H1 (cell line): Measurements from ENCODE around the gene ATG9B. TPM values are rescaled to one million over a fixed set of nuclear protein-coding genes. Genes with fewer than 3 reads are reported as not detected.

ENCODE experiments used
- CTCF ChIA-PET: fragments of 300-600 bp; sonication (Branson Sonifier 250); formaldehyde crosslinking; loops from one replicate; lab custom pipeline; 2021; ENCODE audit not compliant: partially characterized antibody; lab: Charles Lee
- POLR2A ChIA-PET: fragments of 300-600 bp; sonication (Branson Sonifier 250); formaldehyde crosslinking; loops from one replicate; lab custom pipeline; 2021; ENCODE audit warnings: inconsistent platforms; ENCODE audit not compliant: partially characterized antibody; lab: Charles Lee
- DNase-seq, 2 experiments: peaks; one replicate each; pipeline versions ENCODE4 v3.0.0 to v3.0.0-alpha.2; 2010 to 2022; ENCODE audit warnings: low spot score in 2 of 2, low read depth in 1 of 2, mixed read lengths in 1 of 2
- FAIRE-seq: peaks from 2 replicates; lab custom pipeline; 2011; peaks lifted over from hg19 to GRCh38; lab: Jason Lieb, UNC
- H2AFZ ChIP-seq: 2 replicates; pipeline ENCODE4 v1.8.1; 2012; ENCODE audit warnings: low read length, inconsistent platforms
- H2AK5ac ChIP-seq: 2 replicates; pipeline ENCODE4 v1.6.1; 2013; ENCODE audit warnings: low read depth, low read length
- H2BK120ac ChIP-seq: replicated peaks from 2 replicates; pipeline ENCODE3; 2013; ENCODE audit warnings: low read depth, low read length, inconsistent platforms
- H2BK12ac ChIP-seq: 2 replicates; pipeline ENCODE4 v1.6.1; 2013; ENCODE audit warnings: low read depth, low read length
- H2BK15ac ChIP-seq: 2 replicates; pipeline ENCODE4 v1.6.1; 2013; ENCODE audit warnings: low read length
- H2BK20ac ChIP-seq: 2 replicates; pipeline ENCODE4 v1.6.1; 2013; ENCODE audit warnings: low read length
- H2BK5ac ChIP-seq: 2 replicates; pipeline ENCODE4 v1.6.1; 2013; ENCODE audit warnings: low read depth, low read length
- H3K14ac ChIP-seq: 2 replicates; pipeline ENCODE4 v1.6.1; 2013; ENCODE audit warnings: inconsistent platforms; ENCODE audit not compliant: insufficient read length
- H3K18ac ChIP-seq: 2 replicates; pipeline ENCODE4 v1.6.1; 2013; ENCODE audit warnings: low read length; ENCODE audit errors: extremely low read depth
- H3K23ac ChIP-seq: 2 replicates; pipeline ENCODE4 v1.6.1; 2013; ENCODE audit warnings: inconsistent platforms; ENCODE audit not compliant: insufficient read length
- H3K23me2 ChIP-seq: 2 replicates; pipeline ENCODE4 v1.6.1; 2013; ENCODE audit warnings: low read depth, low read length
- H3K27ac ChIP-seq: 2 replicates; pipeline ENCODE4 v1.6.1; 2011; ENCODE audit warnings: low read depth, low read length, inconsistent platforms
- H3K27me3 ChIP-seq, 4 experiments: replicated peaks in 1 of 4; 1 replicate in 1 of 4; 2 replicates in 3 of 4; pipeline versions ENCODE4 v1.6.1 to v1.8.1; 2011 to 2013; ENCODE audit warnings: low read length in 3 of 4, mild to moderate bottlenecking in 3 of 4, inconsistent platforms in 2 of 4, mixed read lengths in 2 of 4, moderate library complexity in 1 of 4; ENCODE audit not compliant: control insufficient read depth in 3 of 4, insufficient read depth in 3 of 4; ENCODE audit errors: extremely low read depth in 1 of 4
- H3K36me3 ChIP-seq, 4 experiments: 2 replicates each; pipeline versions ENCODE4 v1.6.1 to v1.8.1; 2011 to 2013; ENCODE audit warnings: mild to moderate bottlenecking in 4 of 4, low read length in 3 of 4, moderate library complexity in 2 of 4, control low read depth in 1 of 4, inconsistent platforms in 1 of 4; ENCODE audit not compliant: insufficient read depth in 4 of 4, control insufficient read depth in 2 of 4
- H3K4ac ChIP-seq: replicated peaks from 2 replicates; pipeline ENCODE3; 2013; ENCODE audit warnings: low read length, low read depth, mixed read lengths, inconsistent platforms; ENCODE audit not compliant: insufficient read length
- H3K4me1 ChIP-seq, 4 experiments: replicated peaks in 1 of 4; 1 replicate in 1 of 4; 2 replicates in 3 of 4; pipeline versions ENCODE4 v1.6.1 to v1.8.1; 2011 to 2013; ENCODE audit warnings: low read length in 3 of 4, inconsistent platforms in 2 of 4, mixed read lengths in 1 of 4; ENCODE audit not compliant: insufficient read depth in 4 of 4, control insufficient read depth in 3 of 4
- H3K4me2 ChIP-seq, 2 experiments: 2 replicates each; pipeline versions ENCODE4 v1.6.1 to v1.8.1; 2011 to 2013; ENCODE audit warnings: low read depth in 2 of 2, low read length in 2 of 2, control low read depth in 1 of 2, inconsistent platforms in 1 of 2, mild to moderate bottlenecking in 1 of 2; ENCODE audit not compliant: insufficient read depth in 1 of 2
- H3K4me3 ChIP-seq, 4 experiments: fragments of 200-600, 300-600 bp in 1 of 4; sonication (generic), shearing (Covaris generic), sonication (Bioruptor Twin) in 1 of 4; 2 replicates each; pipeline versions ENCODE4 v1.5.1 to v1.8.1; 2011 to 2016; ENCODE audit warnings: low read length in 4 of 4, low read depth in 3 of 4, control low read depth in 2 of 4, inconsistent platforms in 2 of 4, mild to moderate bottlenecking in 2 of 4, mixed read lengths in 1 of 4, moderate library complexity in 1 of 4; ENCODE audit not compliant: insufficient read depth in 2 of 4; ENCODE audit errors: extremely low read depth in 1 of 4
- H3K56ac ChIP-seq: replicated peaks from 2 replicates; pipeline ENCODE3; 2013; ENCODE audit warnings: low read depth, mild to moderate bottlenecking, mixed read lengths, low read length, inconsistent platforms; ENCODE audit not compliant: insufficient read length
- H3K79me1 ChIP-seq: 2 replicates; pipeline ENCODE4 v1.6.1; 2013; ENCODE audit warnings: low read depth, low read length, control low read depth
- H3K79me2 ChIP-seq, 2 experiments: 2 replicates each; pipeline versions ENCODE4 v1.6.1 to v1.8.1; 2012 to 2013; ENCODE audit warnings: low read length in 2 of 2, mild to moderate bottlenecking in 2 of 2, inconsistent platforms in 1 of 2; ENCODE audit not compliant: insufficient read depth in 2 of 2, control insufficient read depth in 1 of 2
- H3K9ac ChIP-seq, 4 experiments: replicated peaks in 1 of 4; 1 replicate in 1 of 4; 2 replicates in 3 of 4; pipeline versions ENCODE4 v1.6.1 to v1.8.1; 2011 to 2013; ENCODE audit warnings: low read depth in 3 of 4, low read length in 3 of 4, control low read depth in 2 of 4, mild to moderate bottlenecking in 2 of 4, moderate library complexity in 2 of 4, inconsistent platforms in 1 of 4; ENCODE audit errors: extremely low read depth in 1 of 4
- H3K9me3 ChIP-seq, 2 experiments: 2 replicates each; pipeline versions ENCODE4 v1.6.1 to v1.8.1; 2012 to 2013; ENCODE audit warnings: mild to moderate bottlenecking in 2 of 2, moderate library complexity in 2 of 2, control low read depth in 1 of 2, inconsistent platforms in 1 of 2, low read depth in 1 of 2, low read length in 1 of 2, mixed read lengths in 1 of 2; ENCODE audit not compliant: insufficient read depth in 2 of 2
- H4K20me1 ChIP-seq, 2 experiments: replicated peaks in 1 of 2; 2 replicates each; pipeline versions ENCODE3 to v1.8.1; 2011 to 2013; ENCODE audit warnings: inconsistent platforms in 2 of 2, low read length in 2 of 2, mild to moderate bottlenecking in 1 of 2; ENCODE audit not compliant: insufficient read depth in 2 of 2, control insufficient read depth in 1 of 2
- H4K5ac ChIP-seq: 2 replicates; pipeline ENCODE4 v1.6.1; 2013; ENCODE audit warnings: low read length, low read depth, mixed read lengths, inconsistent platforms; ENCODE audit not compliant: insufficient read length
- H4K8ac ChIP-seq: 2 replicates; pipeline ENCODE4 v1.8.0; 2013; ENCODE audit warnings: mild to moderate bottlenecking, moderate library complexity, low read length, inconsistent platforms; ENCODE audit not compliant: insufficient read depth; ENCODE audit errors: extremely low read depth
- H4K91ac ChIP-seq: replicated peaks from 2 replicates; pipeline ENCODE3; 2013; ENCODE audit warnings: low read length, mixed read lengths, inconsistent platforms; ENCODE audit not compliant: insufficient read length
- CEBPB ChIP-seq: IDR thresholded peaks from 2 replicates; pipeline ENCODE4 v1.6.1; 2012; ENCODE audit warnings: low read depth, low read length
- CREB1 ChIP-seq: IDR thresholded peaks from 2 replicates; pipeline ENCODE4 v1.6.1; 2012; ENCODE audit warnings: inconsistent platforms
- EZH2 ChIP-seq: fragments of 200-600 bp; sonication (generic); IDR thresholded peaks from 2 replicates; pipeline ENCODE4 v1.7.1; 2012; ENCODE audit warnings: low read depth, mild to moderate bottlenecking, moderate library complexity, low read length, inconsistent platforms; ENCODE audit not compliant: severe bottlenecking
- GABPA ChIP-seq: IDR thresholded peaks from 2 replicates; pipeline ENCODE4 v1.6.1; 2011; ENCODE audit warnings: mild to moderate bottlenecking, low read length, moderate library complexity, borderline replicate concordance; ENCODE audit not compliant: insufficient read depth
- MAX ChIP-seq: IDR thresholded peaks from 2 replicates; pipeline ENCODE4 v1.6.1; 2012; ENCODE audit warnings: inconsistent platforms
- POU5F1 ChIP-seq: IDR thresholded peaks from 2 replicates; pipeline ENCODE4 v1.6.1; 2011; ENCODE audit warnings: low read depth, mild to moderate bottlenecking, low read length, moderate library complexity
- RAD21 ChIP-seq, 2 experiments: IDR thresholded peaks in 1 of 2; conservative IDR thresholded peaks in 1 of 2; 2 replicates each; pipeline ENCODE4 v1.6.1; 2011; ENCODE audit warnings: low read depth in 2 of 2, low read length in 2 of 2, improper control_type of control experiment in 1 of 2, inconsistent platforms in 1 of 2, mild to moderate bottlenecking in 1 of 2, moderate library complexity in 1 of 2
- RBBP5 ChIP-seq: IDR thresholded peaks from 2 replicates; pipeline ENCODE4 v1.7.1; 2012; ENCODE audit warnings: low read depth, mild to moderate bottlenecking, inconsistent platforms, low read length, moderate library complexity, borderline replicate concordance
- SRF ChIP-seq: IDR thresholded peaks from 2 replicates; pipeline ENCODE4 v1.6.1; 2011; ENCODE audit warnings: mild to moderate bottlenecking, low read depth, low read length, moderate library complexity
- TCF12 ChIP-seq: IDR thresholded peaks from 2 replicates; pipeline ENCODE4 v1.6.1; 2011; ENCODE audit warnings: low read depth, mild to moderate bottlenecking, low read length
- WGBS, 2 experiments: shearing (Covaris generic) in 1 of 2; methylation state at CpG; one replicate each; pipeline versions ENCODE4 v1.1.6 to v1.1.7; 2013 to 2015; ENCODE audit warnings: low lambda C conversion rate in 2 of 2, mixed read lengths in 2 of 2, inconsistent platforms in 1 of 2, low coverage in 1 of 2, missing lambda C conversion rate in 1 of 2; ENCODE audit not compliant: insufficient replicate concordance in 2 of 2, insufficient coverage in 1 of 2, insufficient read length in 1 of 2; ENCODE audit errors: extremely low coverage in 1 of 2, missing lambda C conversion rate in 1 of 2; 5-methylcytosine and 5-hydroxymethylcytosine counted together
- polyA plus RNA-seq, 7 experiments: library from polyadenylated mRNA; depleted of rRNA in 3 of 7; stranded (reverse) in 5 of 7; unstranded in 2 of 7; fragments of >200 nt in 5 of 7; fragments of 200-250 nt in 2 of 7; gene quantifications; 1 replicate in 5 of 7; 2 replicates in 1 of 7; 4 replicates in 1 of 7; pipeline versions ENCODE4 v1.2.1 to v1.2.3, GENCODE V29; 2011 to 2013; ENCODE audit warnings: missing spikeins in 2 of 7, mixed read lengths in 2 of 7
- total RNA-seq: library from RNA; stranded (reverse); fragmentation: NEBNext Ultra II Directional; extraction: Animal tissue kit (Norgen Biotek cat#: 25700); gene quantifications from 2 replicates; pipeline ENCODE4 v1.2.1, GENCODE V29; 2021

The ATG9B gene
- total and polyA plus RNA-seq, 2 of the 8 experiments (the other 6 are each of a cell fraction or from before 2014, with no cell fraction given) = 1.4 to 2.3 TPM

DNA sequence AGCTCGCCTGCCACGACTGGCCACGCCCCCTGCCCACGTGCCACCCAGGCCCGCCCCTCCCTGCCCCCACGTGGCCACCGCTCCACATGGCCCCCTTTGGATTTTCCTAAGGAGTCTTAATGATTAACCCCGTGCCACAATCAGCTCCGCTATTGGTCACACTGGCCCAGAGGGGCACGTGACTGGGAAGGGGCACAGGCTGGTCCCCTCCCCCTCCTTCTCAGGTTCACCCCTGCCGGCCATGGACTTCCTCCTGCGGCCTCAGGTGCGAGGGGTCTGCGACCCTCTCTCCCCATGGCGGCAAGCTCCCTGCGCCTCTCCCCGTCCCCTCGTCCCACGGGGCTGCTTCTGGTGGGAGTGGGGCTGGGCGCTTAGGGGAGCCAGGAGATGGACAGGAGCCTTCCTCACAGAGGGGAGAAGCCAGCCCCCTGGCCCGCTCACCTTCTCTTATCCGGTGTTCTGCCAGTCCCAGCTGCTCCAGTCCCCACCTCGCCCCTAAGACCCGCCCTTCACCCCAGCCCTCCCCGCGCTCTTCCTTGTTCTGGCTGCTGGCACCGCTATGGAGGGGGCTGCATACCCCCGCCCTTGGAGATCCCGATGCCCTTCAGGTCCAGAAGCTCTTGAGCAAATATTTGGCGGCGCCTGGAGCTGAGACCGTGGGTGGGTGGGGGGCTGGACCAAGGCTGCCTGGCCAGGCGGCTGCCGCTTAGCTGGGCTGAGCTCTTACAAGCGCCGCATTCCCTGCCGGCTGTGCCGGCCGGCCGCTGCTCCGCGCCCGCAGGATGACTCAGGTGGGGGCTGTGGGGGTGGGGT lies 38.3 kb upstream of the ATG9B start:
- H3K27me3 ChIP-seq = peaks cover 0 to 2% (median 0%) of the 10 kb centered on the region in 4 experiments; a peak in 2 of 7 replicates
- WGBS, 2 experiments = 1% methylated on average over 33 of the region's 43 CpGs; no CpG with 5 or more reads in 1 of the 2 experiments
- ChIA-PET CTCF (interaction anchor here (0.9 to 9.7 kb wide), 21 partner anchors 10 to 181 kb away, joined by 3 to 88 read pairs (median 4); partner anchors contain the start of genes ABCB8 and AGAP3), POLR2A (interaction anchor here (0.7 to 7.9 kb wide), 15 partner anchors 8 to 190 kb away, joined by 3 to 77 read pairs (median 5); partner anchors contain the start of genes ABCB8, AGAP3 and FASTK)
- H2BK12ac ChIP-seq = peak overlapping the region; percentile 84; the same call in 1 of the 2 replicates
- peak overlapping the region; percentile 93 for H4K91ac ChIP-seq
- H3K4ac ChIP-seq = no peak overlapping the region
- peaks cover 5 to 9% of the 10 kb centered on the region in 2 experiments for H4K20me1 ChIP-seq
- peak overlapping the region; percentile 95 for H3K18ac ChIP-seq
- H2BK20ac ChIP-seq = no peak overlapping the region
- peak overlapping the region; percentile 89 for H4K5ac ChIP-seq
- H3K4me1 ChIP-seq = peaks cover 12 to 37% (median 32%) of the 10 kb centered on the region in 4 experiments
- H3K79me2 ChIP-seq = peaks cover 0 to 8% of the 10 kb centered on the region in 2 experiments; a peak in 1 of 4 replicates
- H3K23ac ChIP-seq = no peak overlapping the region
- peak overlapping the region in 2 of 4 experiments; percentile 20 to 28; a peak in 2 of 7 replicates for H3K9ac ChIP-seq
- no peaks in the 10 kb centered on the region for H3K9me3 ChIP-seq
- H3K4me2 ChIP-seq = peak overlapping the region; percentile 86 to 88
- peak overlapping the region; percentile 87; the same call in 1 of the 2 replicates for H2BK5ac ChIP-seq
- no peak overlapping the region for H2AFZ ChIP-seq
- H4K8ac ChIP-seq = peak overlapping the region; percentile 83; the same call in 1 of the 2 replicates
- peak overlapping the region; percentile 65 for H3K56ac ChIP-seq
- H3K23me2 ChIP-seq = peaks cover 25% of the 10 kb centered on the region
- no peak overlapping the region for H2BK120ac ChIP-seq
- peaks cover 6% of the 10 kb centered on the region; the same call in 1 of the 2 replicates for H3K79me1 ChIP-seq
- DNase-seq (peak; percentile 92 to 95), FAIRE-seq (no peak)
- H3K4me3 ChIP-seq = peak overlapping the region; percentile 36 to 91 (median 46)
- H2AK5ac ChIP-seq = no peak overlapping the region; the same call in 1 of the 2 replicates
- peaks cover 3 to 28% (median 14%) of the 10 kb centered on the region in 4 experiments; a peak in 6 of 8 replicates for H3K36me3 ChIP-seq
- H3K27ac ChIP-seq = peak overlapping the region; percentile 69; the same call in 1 of the 2 replicates
- H2BK15ac ChIP-seq = no peak overlapping the region
- no peak overlapping the region for H3K14ac ChIP-seq
- TF ChIP-seq CEBPB (no peak), GABPA (no peak), MAX (peak; percentile 97), RAD21 (IDR thresholded peaks at IDR 0.05 in 1 of 2, conservative IDR thresholded peaks at IDR 0.05 in 1 of 2; ENCODE audit: low read depth in 2 of 2, low read length in 2 of 2) (no peak), RBBP5 (peak; percentile 46; the same call in 1 of the 2 replicates), POU5F1 (no peak), EZH2 (no peak), TCF12 (peak; percentile 61; the same call in 1 of the 2 replicates), CREB1 (no peak; the same call in 1 of the 2 replicates), SRF (no peak)
